DOHH2 (cell line): ENCODE measurements around the gene SMIM22.

Experiments
- H3F3A ChIP-seq: fragments of 200-600 bp; sonication (generic), shearing (Covaris generic); 2 replicates; pipeline ENCODE4 v1.6.0; 2016; ENCODE audit warnings: antibody characterized with exemption, mild to moderate bottlenecking; ENCODE audit not compliant: control insufficient read depth, insufficient read depth
- H3K27ac ChIP-seq: fragments of 200-600 bp; sonication (generic); 2 replicates; pipeline ENCODE4 v1.5.1; 2014; ENCODE audit warnings: low read depth, mild to moderate bottlenecking, low read length, moderate library complexity
- H3K27me3 ChIP-seq: fragments of 200-600 bp; sonication (generic); 2 replicates; pipeline ENCODE4 v1.6.1; 2014; ENCODE audit warnings: mild to moderate bottlenecking, low read length, mixed read lengths; ENCODE audit not compliant: control insufficient read depth
- H3K36me3 ChIP-seq: fragments of 200-600 bp; sonication (generic); 2 replicates; pipeline ENCODE4 v1.6.1; 2014; ENCODE audit warnings: mild to moderate bottlenecking, low read length, moderate library complexity, mixed read lengths; ENCODE audit not compliant: control insufficient read depth
- H3K4me1 ChIP-seq: fragments of 200-600 bp; sonication (generic); 2 replicates; pipeline ENCODE4 v1.6.1; 2014; ENCODE audit warnings: mild to moderate bottlenecking, low read length, mixed read lengths; ENCODE audit not compliant: control insufficient read depth
- H3K4me2 ChIP-seq: fragments of 200-600 bp; sonication (generic); 2 replicates; pipeline ENCODE4 v1.6.0; 2014; ENCODE audit warnings: mild to moderate bottlenecking, low read length, moderate library complexity
- H3K4me3 ChIP-seq: fragments of 200-600 bp; sonication (generic); 2 replicates; pipeline ENCODE4 v1.5.1; 2014; ENCODE audit warnings: mild to moderate bottlenecking, low read length, mixed read lengths
- H3K79me2 ChIP-seq: fragments of 200-600 bp; sonication (generic); 2 replicates; pipeline ENCODE4 v1.6.1; 2014; ENCODE audit warnings: mild to moderate bottlenecking, low read length, mixed read lengths; ENCODE audit not compliant: control insufficient read depth
- H3K9me2 ChIP-seq: fragments of 200-600 bp; sonication (generic); replicated peaks from 2 replicates; pipeline ENCODE4 v1.6.1; 2014; ENCODE audit warnings: mild to moderate bottlenecking, low read length, mixed read lengths; ENCODE audit not compliant: control insufficient read depth
- H3K9me3 ChIP-seq: fragments of 200-600 bp; sonication (generic); 2 replicates; pipeline ENCODE4 v1.6.1; 2014; ENCODE audit warnings: antibody characterized with exemption, low read length, mixed read lengths; ENCODE audit not compliant: control insufficient read depth, insufficient read depth
- H4K20me1 ChIP-seq: fragments of 200-600 bp; sonication (generic); 2 replicates; pipeline ENCODE4 v1.6.0; 2014; ENCODE audit warnings: low read depth, mild to moderate bottlenecking, antibody characterized with exemption, low read length, moderate library complexity; ENCODE audit not compliant: control insufficient read depth, insufficient read depth
- EZH2phosphoT487 ChIP-seq: fragments of 200-600 bp; sonication (generic); IDR thresholded peaks from 2 replicates; pipeline ENCODE4 v1.6.1; 2017; ENCODE audit warnings: borderline replicate concordance, mild to moderate bottlenecking, antibody characterized with exemption, low read length, moderate library complexity, mixed read lengths
- TF ChIP-seq, protein P1 (sequence below): fragments of 200-600 bp; sonication (generic); IDR thresholded peaks from one replicate; pipeline ENCODE4 v1.5.1; 2014; ENCODE audit warnings: antibody characterized with exemption, mild to moderate bottlenecking, low read depth, low read length; ENCODE audit not compliant: poor library complexity, severe bottlenecking

Gene SMIM22

DNA sequence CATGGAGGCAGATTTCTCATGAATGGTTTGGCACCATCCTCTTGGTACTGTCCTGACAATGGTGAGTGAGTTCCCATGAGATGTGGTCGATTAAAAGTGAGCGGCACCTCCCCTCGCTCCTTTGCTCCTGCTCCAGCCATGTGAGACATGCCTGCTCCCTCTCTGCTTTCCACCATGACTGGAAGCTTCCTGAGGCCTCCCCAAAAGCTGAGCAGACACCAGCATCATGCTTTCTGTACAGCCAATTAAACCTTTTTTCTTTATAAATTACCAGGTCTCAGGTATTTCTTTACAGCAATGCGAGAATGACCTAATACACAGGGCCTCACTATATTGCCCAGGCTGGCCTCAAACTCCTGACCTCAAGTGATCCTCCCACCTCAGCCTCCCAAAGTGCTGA is 40.3 kb upstream of the SMIM22 start:
- Histone ChIP-seq H4K20me1 (no peaks in the 10 kb centered on the region), H3K4me2 (no peak overlapping the region), H3K4me1 (no peaks in the 10 kb centered on the region), H3K9me3 (no peaks in the 10 kb centered on the region), H3K9me2 (no peaks in the 10 kb centered on the region), H3K36me3 (peaks cover 63% of the 10 kb centered on the region), H3K27ac (no peak overlapping the region), H3K27me3 (no peaks in the 10 kb centered on the region), H3K4me3 (no peak overlapping the region), H3K79me2 (no peaks in the 10 kb centered on the region), H3F3A (no peaks in the 10 kb centered on the region)
- TF ChIP-seq, protein P1, sequence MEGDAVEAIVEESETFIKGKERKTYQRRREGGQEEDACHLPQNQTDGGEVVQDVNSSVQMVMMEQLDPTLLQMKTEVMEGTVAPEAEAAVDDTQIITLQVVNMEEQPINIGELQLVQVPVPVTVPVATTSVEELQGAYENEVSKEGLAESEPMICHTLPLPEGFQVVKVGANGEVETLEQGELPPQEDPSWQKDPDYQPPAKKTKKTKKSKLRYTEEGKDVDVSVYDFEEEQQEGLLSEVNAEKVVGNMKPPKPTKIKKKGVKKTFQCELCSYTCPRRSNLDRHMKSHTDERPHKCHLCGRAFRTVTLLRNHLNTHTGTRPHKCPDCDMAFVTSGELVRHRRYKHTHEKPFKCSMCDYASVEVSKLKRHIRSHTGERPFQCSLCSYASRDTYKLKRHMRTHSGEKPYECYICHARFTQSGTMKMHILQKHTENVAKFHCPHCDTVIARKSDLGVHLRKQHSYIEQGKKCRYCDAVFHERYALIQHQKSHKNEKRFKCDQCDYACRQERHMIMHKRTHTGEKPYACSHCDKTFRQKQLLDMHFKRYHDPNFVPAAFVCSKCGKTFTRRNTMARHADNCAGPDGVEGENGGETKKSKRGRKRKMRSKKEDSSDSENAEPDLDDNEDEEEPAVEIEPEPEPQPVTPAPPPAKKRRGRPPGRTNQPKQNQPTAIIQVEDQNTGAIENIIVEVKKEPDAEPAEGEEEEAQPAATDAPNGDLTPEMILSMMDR, result no peak
- no peak for TF ChIP-seq EZH2phosphoT487

DNA sequence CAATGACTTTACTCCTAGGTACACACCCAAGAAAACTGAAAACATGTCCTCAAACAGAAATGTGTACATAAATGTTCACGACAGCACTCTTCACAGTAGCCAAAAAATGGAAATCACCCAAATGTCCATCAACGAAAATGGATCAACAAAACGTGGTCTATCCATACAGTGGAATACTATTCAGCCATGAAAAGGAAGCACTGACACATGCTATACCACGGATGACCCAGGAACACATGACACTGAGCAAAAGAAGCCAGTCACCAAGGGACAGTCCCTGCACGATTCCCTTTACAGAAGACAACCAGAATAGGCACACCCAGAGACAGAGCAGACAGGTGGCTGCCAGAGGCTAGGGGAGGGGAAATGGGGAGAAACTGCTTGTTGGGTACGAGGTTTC is 39.5 kb upstream of the SMIM22 start:
- Histone ChIP-seq H3K4me3 (no peak overlapping the region), H3K9me2 (no peaks in the 10 kb centered on the region), H3K36me3 (peaks cover 71% of the 10 kb centered on the region), H3K9me3 (no peaks in the 10 kb centered on the region), H3K27me3 (no peaks in the 10 kb centered on the region), H3F3A (no peaks in the 10 kb centered on the region), H3K4me1 (no peaks in the 10 kb centered on the region), H4K20me1 (no peaks in the 10 kb centered on the region), H3K4me2 (no peak overlapping the region), H3K79me2 (no peaks in the 10 kb centered on the region), H3K27ac (no peak overlapping the region)
- no peak for TF ChIP-seq EZH2phosphoT487
- TF ChIP-seq, protein P1, result no peak

DNA sequence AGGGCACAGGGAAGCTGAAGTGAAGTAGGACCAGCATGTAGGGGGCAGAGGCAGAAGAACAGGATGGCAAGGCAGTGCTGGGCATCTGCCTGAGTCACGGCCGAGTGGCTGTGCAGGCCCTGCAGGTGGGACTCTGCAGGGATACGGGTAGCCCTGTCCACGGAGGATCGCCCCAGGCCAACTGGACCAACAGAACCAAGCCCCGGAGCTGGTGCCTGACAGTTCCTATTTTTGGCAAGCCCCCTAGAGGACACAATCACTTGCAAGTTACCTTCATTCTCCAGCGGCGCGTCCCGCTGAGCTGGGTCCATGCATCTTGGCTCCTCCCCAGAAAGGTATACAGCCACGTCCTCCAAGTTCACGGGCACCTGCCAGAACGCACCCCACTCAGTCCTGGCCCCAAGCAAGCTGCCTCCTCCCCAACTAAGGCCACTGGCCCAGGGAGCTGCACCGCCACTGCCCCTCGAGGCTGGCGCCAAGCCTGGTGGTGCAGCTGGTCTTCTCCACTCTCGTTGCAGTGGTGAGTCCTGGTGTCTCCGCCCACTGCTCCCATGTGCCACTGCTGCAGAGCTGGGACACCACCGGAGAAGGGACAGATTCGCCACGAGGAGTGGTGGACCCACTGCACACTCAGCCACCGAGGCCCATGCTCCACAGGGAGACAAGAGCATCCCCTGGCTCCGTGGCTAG is 34.8 kb upstream of the SMIM22 start:
- Histone ChIP-seq H3K4me2 (no peak overlapping the region), H3K79me2 (peaks cover 6% of the 10 kb centered on the region), H3K9me3 (no peaks in the 10 kb centered on the region), H3F3A (no peaks in the 10 kb centered on the region), H3K27ac (no peak overlapping the region), H3K27me3 (no peaks in the 10 kb centered on the region), H3K36me3 (peaks cover 66% of the 10 kb centered on the region), H4K20me1 (no peaks in the 10 kb centered on the region), H3K9me2 (no peaks in the 10 kb centered on the region), H3K4me1 (peaks cover 2% of the 10 kb centered on the region), H3K4me3 (no peak overlapping the region)
- no peak for TF ChIP-seq EZH2phosphoT487
- TF ChIP-seq, protein P1, result no peak
